ENCODE results near the gene C3orf20.

C3orf20 gene

GRCh38 chr3:14768182-14768790 lies 93.3 kb downstream of the C3orf20 start:
- Histone ChIP-seq H3K36me3 (no peaks in the 10 kb centered on the region), H3K27me3 (ENCODE audit: insufficient read depth, low read depth, severe bottlenecking) (peaks cover 44% of the 10 kb centered on the region), H3K9me3 (ENCODE audit: severe bottlenecking) (no peaks in the 10 kb centered on the region), H3K4me3 (ENCODE audit: low read depth, low read length) (no peak overlapping the region), H3K27ac (no peak overlapping the region)
- DNase-seq = no peak
- TF ChIP-seq CTCF (IDR thresholded peaks at IDR 0.05; ENCODE audit: low read depth, low read length) = no peak

- Histone ChIP-seq H3K27me3 (ENCODE audit: insufficient read depth, low read depth, severe bottlenecking) (peaks cover 47% of the 10 kb centered on the region), H3K36me3 (no peaks in the 10 kb centered on the region), H3K27ac (no peak overlapping the region), H3K9me3 (ENCODE audit: severe bottlenecking) (no peaks in the 10 kb centered on the region), H3K4me3 (ENCODE audit: low read depth, low read length) (no peak overlapping the region)
- TF ChIP-seq CTCF (IDR thresholded peaks at IDR 0.05; ENCODE audit: low read depth, low read length) = no peak
- no peak for DNase-seq
Observed at GRCh38 chr3:14768881-14769280, 93.9 kb downstream of the C3orf20 start.

GRCh38 chr3:14769544-14770325 lies 94.8 kb downstream of the C3orf20 start:
- Histone ChIP-seq H3K9me3 (ENCODE audit: severe bottlenecking) (no peaks in the 10 kb centered on the region), H3K36me3 (no peaks in the 10 kb centered on the region), H3K4me3 (ENCODE audit: low read depth, low read length) (no peak overlapping the region), H3K27ac (no peak overlapping the region), H3K27me3 (ENCODE audit: insufficient read depth, low read depth, severe bottlenecking) (peaks cover 49% of the 10 kb centered on the region)
- DNase-seq = no peak
- no peak for TF ChIP-seq CTCF (IDR thresholded peaks at IDR 0.05; ENCODE audit: low read depth, low read length)

- no peaks in the 10 kb centered on the region for H3K9me3 ChIP-seq (ENCODE audit: severe bottlenecking)
- H3K27ac ChIP-seq = no peak overlapping the region
- H3K27me3 ChIP-seq (ENCODE audit: insufficient read depth, low read depth, severe bottlenecking) = peaks cover 49% of the 10 kb centered on the region
- H3K36me3 ChIP-seq = no peaks in the 10 kb centered on the region
- H3K4me3 ChIP-seq (ENCODE audit: low read depth, low read length) = no peak overlapping the region
- DNase-seq = no peak
- no peak for TF ChIP-seq CTCF (IDR thresholded peaks at IDR 0.05; ENCODE audit: low read depth, low read length)
Observed at GRCh38 chr3:14770591-14770990, 95.7 kb downstream of the C3orf20 start.

GRCh38 chr3:14771593-14772497 lies 96.9 kb downstream of the C3orf20 start:
- no peak for TF ChIP-seq CTCF (IDR thresholded peaks at IDR 0.05; ENCODE audit: low read depth, low read length)
- DNase-seq = no peak
- H3K36me3 ChIP-seq = no peaks in the 10 kb centered on the region
- peaks cover 52% of the 10 kb centered on the region for H3K27me3 ChIP-seq (ENCODE audit: insufficient read depth, low read depth, severe bottlenecking)
- no peak overlapping the region for H3K27ac ChIP-seq
- no peaks in the 10 kb centered on the region for H3K9me3 ChIP-seq (ENCODE audit: severe bottlenecking)
- no peak overlapping the region for H3K4me3 ChIP-seq (ENCODE audit: low read depth, low read length)
